H1 (cell line): ENCODE results near the gene NPHS2. TPM values are rescaled to one million over a fixed set of nuclear protein-coding genes. Genes with fewer than 3 reads are reported as not detected.

ENCODE experiments used
- CBX5 ChIP-seq: fragments of 300-800, 300-1000 bp; sonication (generic); IDR thresholded peaks from 2 replicates; pipeline ENCODE4 v1.7.1; 2016; ENCODE audit warnings: antibody characterized with exemption, low read length, low read depth
- CBX8 ChIP-seq: fragments of 300-800, 300-1000 bp; sonication (generic); IDR thresholded peaks from 2 replicates; pipeline ENCODE4 v1.7.1; 2016; ENCODE audit warnings: low read depth, low read length, borderline replicate concordance
- CREB1 ChIP-seq: IDR thresholded peaks from 2 replicates; pipeline ENCODE4 v1.6.1; 2012; ENCODE audit warnings: inconsistent platforms
- CTBP2 ChIP-seq: IDR thresholded peaks from 2 replicates; pipeline ENCODE4 v1.7.0; 2011; ENCODE audit warnings: borderline replicate concordance, mild to moderate bottlenecking, moderate library complexity, mixed read lengths, low read length; ENCODE audit not compliant: insufficient read depth, insufficient read length
- EZH2 ChIP-seq: fragments of 200-600 bp; sonication (generic); IDR thresholded peaks from 2 replicates; pipeline ENCODE4 v1.7.1; 2012; ENCODE audit warnings: low read depth, mild to moderate bottlenecking, moderate library complexity, low read length, inconsistent platforms; ENCODE audit not compliant: severe bottlenecking
- FOSL1 ChIP-seq: IDR thresholded peaks from 2 replicates; pipeline ENCODE4 v1.6.1; 2011; ENCODE audit warnings: mild to moderate bottlenecking, low read depth, low read length, moderate library complexity; ENCODE audit not compliant: insufficient read depth
- NANOG ChIP-seq: IDR thresholded peaks from 2 replicates; pipeline ENCODE4 v1.6.1; 2011; ENCODE audit warnings: low read length, low read depth, mild to moderate bottlenecking, inconsistent platforms; ENCODE audit not compliant: insufficient read depth, poor library complexity, severe bottlenecking
- POLR2A ChIP-seq, 2 experiments: IDR thresholded peaks; 1 replicate in 1 of 2; 2 replicates in 1 of 2; pipeline ENCODE4 v1.6.1; 2011; ENCODE audit warnings: low read depth in 2 of 2, low read length in 2 of 2, mild to moderate bottlenecking in 2 of 2; ENCODE audit errors: control extremely low read depth in 1 of 2
- RAD21 ChIP-seq, 2 experiments: IDR thresholded peaks in 1 of 2; conservative IDR thresholded peaks in 1 of 2; 2 replicates each; pipeline ENCODE4 v1.6.1; 2011; ENCODE audit warnings: low read depth in 2 of 2, low read length in 2 of 2, improper control_type of control experiment in 1 of 2, inconsistent platforms in 1 of 2, mild to moderate bottlenecking in 1 of 2, moderate library complexity in 1 of 2
- SIX5 ChIP-seq: IDR thresholded peaks from 2 replicates; pipeline ENCODE4 v1.6.1; 2011; ENCODE audit warnings: mild to moderate bottlenecking, low read depth, low read length
- SP1 ChIP-seq: IDR thresholded peaks from 2 replicates; pipeline ENCODE4 v1.6.1; 2011; ENCODE audit warnings: low read depth, low read length
- SP2 ChIP-seq: IDR thresholded peaks from 2 replicates; pipeline ENCODE4 v1.6.1; 2012; ENCODE audit warnings: mild to moderate bottlenecking, low read length, inconsistent platforms
- SP4 ChIP-seq: IDR thresholded peaks from 2 replicates; pipeline ENCODE4 v1.6.1; 2012; ENCODE audit warnings: low read length, inconsistent platforms
- TAF1 ChIP-seq: IDR thresholded peaks from 2 replicates; pipeline ENCODE4 v1.6.1; 2011; ENCODE audit warnings: mild to moderate bottlenecking, low read depth, low read length
- USF2 ChIP-seq: IDR thresholded peaks from 2 replicates; pipeline ENCODE4 v1.6.1; 2011; ENCODE audit warnings: low read length, improper control_type of control experiment
- polyA plus RNA-seq, 7 experiments: library from polyadenylated mRNA; depleted of rRNA in 3 of 7; stranded (reverse) in 5 of 7; unstranded in 2 of 7; fragments of >200 nt in 5 of 7; fragments of 200-250 nt in 2 of 7; gene quantifications; 1 replicate in 5 of 7; 2 replicates in 1 of 7; 4 replicates in 1 of 7; pipeline versions ENCODE4 v1.2.1 to v1.2.3, GENCODE V29; 2011 to 2013; ENCODE audit warnings: missing spikeins in 2 of 7, mixed read lengths in 2 of 7
- total RNA-seq: library from RNA; stranded (reverse); fragmentation: NEBNext Ultra II Directional; extraction: Animal tissue kit (Norgen Biotek cat#: 25700); gene quantifications from 2 replicates; pipeline ENCODE4 v1.2.1, GENCODE V29; 2021
- TF ChIP-seq, protein P1 (sequence below), 3 experiments: IDR thresholded peaks; 1 replicate in 2 of 3; 2 replicates in 1 of 3; pipeline versions ENCODE4 v1.5.1 to v1.6.1; 2011; ENCODE audit warnings: low read length in 3 of 3, mild to moderate bottlenecking in 3 of 3, inconsistent platforms in 2 of 3, low read depth in 1 of 3, moderate library complexity in 1 of 3; ENCODE audit not compliant: insufficient read depth in 1 of 3; ENCODE audit errors: control extremely low read depth in 1 of 3
- TF ChIP-seq, protein P2 (sequence below): IDR thresholded peaks from 2 replicates; pipeline ENCODE4 v1.6.1; 2012; ENCODE audit warnings: low read length, inconsistent platforms
- TF ChIP-seq, protein P3 (sequence below): IDR thresholded peaks from 2 replicates; pipeline ENCODE4 v1.6.1; 2011; ENCODE audit warnings: low read depth, mild to moderate bottlenecking, low read length; ENCODE audit not compliant: insufficient read depth

NPHS2 gene
- total and polyA plus RNA-seq, 2 of the 8 experiments (the other 6 are each of a cell fraction or from before 2014, with no cell fraction given) = not detected

- TF ChIP-seq, protein P1, sequence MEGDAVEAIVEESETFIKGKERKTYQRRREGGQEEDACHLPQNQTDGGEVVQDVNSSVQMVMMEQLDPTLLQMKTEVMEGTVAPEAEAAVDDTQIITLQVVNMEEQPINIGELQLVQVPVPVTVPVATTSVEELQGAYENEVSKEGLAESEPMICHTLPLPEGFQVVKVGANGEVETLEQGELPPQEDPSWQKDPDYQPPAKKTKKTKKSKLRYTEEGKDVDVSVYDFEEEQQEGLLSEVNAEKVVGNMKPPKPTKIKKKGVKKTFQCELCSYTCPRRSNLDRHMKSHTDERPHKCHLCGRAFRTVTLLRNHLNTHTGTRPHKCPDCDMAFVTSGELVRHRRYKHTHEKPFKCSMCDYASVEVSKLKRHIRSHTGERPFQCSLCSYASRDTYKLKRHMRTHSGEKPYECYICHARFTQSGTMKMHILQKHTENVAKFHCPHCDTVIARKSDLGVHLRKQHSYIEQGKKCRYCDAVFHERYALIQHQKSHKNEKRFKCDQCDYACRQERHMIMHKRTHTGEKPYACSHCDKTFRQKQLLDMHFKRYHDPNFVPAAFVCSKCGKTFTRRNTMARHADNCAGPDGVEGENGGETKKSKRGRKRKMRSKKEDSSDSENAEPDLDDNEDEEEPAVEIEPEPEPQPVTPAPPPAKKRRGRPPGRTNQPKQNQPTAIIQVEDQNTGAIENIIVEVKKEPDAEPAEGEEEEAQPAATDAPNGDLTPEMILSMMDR (IDR thresholded peaks at IDR 0.05; ENCODE audit: control extremely low read depth in 1 of 3, insufficient read depth in 1 of 3, low read depth in 1 of 3, low read length in 3 of 3) = peak in 2 of 3 experiments; percentile 8 to 33; a peak in 2 of 4 replicates
- no peak for TF ChIP-seq CBX8
- no peak for TF ChIP-seq CTBP2
- no peak for TF ChIP-seq SP1
- TF ChIP-seq CREB1 = no peak
- no peak for TF ChIP-seq TAF1
- TF ChIP-seq USF2 = no peak
- peak in 1 of 2 experiments; percentile 12; a peak in 1 of 4 replicates for TF ChIP-seq RAD21 (IDR thresholded peaks at IDR 0.05 in 1 of 2, conservative IDR thresholded peaks at IDR 0.05 in 1 of 2; ENCODE audit: low read depth in 2 of 2, low read length in 2 of 2)
- no peak for TF ChIP-seq CBX5
- TF ChIP-seq SIX5 = no peak
- no peak for TF ChIP-seq FOSL1
- TF ChIP-seq, protein P2, sequence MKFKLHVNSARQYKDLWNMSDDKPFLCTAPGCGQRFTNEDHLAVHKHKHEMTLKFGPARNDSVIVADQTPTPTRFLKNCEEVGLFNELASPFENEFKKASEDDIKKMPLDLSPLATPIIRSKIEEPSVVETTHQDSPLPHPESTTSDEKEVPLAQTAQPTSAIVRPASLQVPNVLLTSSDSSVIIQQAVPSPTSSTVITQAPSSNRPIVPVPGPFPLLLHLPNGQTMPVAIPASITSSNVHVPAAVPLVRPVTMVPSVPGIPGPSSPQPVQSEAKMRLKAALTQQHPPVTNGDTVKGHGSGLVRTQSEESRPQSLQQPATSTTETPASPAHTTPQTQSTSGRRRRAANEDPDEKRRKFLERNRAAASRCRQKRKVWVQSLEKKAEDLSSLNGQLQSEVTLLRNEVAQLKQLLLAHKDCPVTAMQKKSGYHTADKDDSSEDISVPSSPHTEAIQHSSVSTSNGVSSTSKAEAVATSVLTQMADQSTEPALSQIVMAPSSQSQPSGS = no peak
- TF ChIP-seq EZH2 = peak; percentile 82
- no peak for TF ChIP-seq SP2
- no peak for TF ChIP-seq NANOG
- no peak for TF ChIP-seq POLR2A (IDR thresholded peaks at IDR 0.05; ENCODE audit: control extremely low read depth in 1 of 2, low read depth in 2 of 2, low read length in 2 of 2)
- TF ChIP-seq, protein P3, sequence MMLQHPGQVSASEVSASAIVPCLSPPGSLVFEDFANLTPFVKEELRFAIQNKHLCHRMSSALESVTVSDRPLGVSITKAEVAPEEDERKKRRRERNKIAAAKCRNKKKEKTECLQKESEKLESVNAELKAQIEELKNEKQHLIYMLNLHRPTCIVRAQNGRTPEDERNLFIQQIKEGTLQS = no peak
- TF ChIP-seq SP4 = no peak
Measured at GRCh38 chr1:179575497-179576314, at the start of gene NPHS2 (continued).
